Stimulated activated CD4-positive, alpha-beta T cell treated with anti-CD3 and anti-CD28 coated beads, Interleukin-2, amount 100 ng/mL, for 4 hours (primary cell): ENCODE data around the gene ARMH1.

Experiments
- DNase-seq: peaks from one replicate; pipeline ENCODE4 v3.0.0-alpha.2; 2020; ENCODE audit warnings: low read depth

The ARMH1 gene

GRCh38 chr1:44670751-44671640 is 3.5 kb upstream of the ARMH1 start:
- no peak for DNase-seq

- no peak for DNase-seq
Measured at GRCh38 chr1:44672254-44672955, 2.1 kb upstream of the ARMH1 start.

- no peak for DNase-seq
Measured at GRCh38 chr1:44672961-44673674, 1.4 kb upstream of the ARMH1 start.

- no peak for DNase-seq
Measured at GRCh38 chr1:44673675-44674112, 820 bp upstream of the ARMH1 start.

GRCh38 chr1:44675186-44675585 is 672 bp downstream of the ARMH1 start:
- no peak for DNase-seq

- no peak for DNase-seq
Measured at GRCh38 chr1:44676484-44677200, 2.1 kb downstream of the ARMH1 start.

GRCh38 chr1:44677201-44677766 is 2.8 kb downstream of the ARMH1 start:
- DNase-seq: no peak

- DNase-seq: no peak
Measured at GRCh38 chr1:44678120-44678519, 3.6 kb downstream of the ARMH1 start.

- DNase-seq: no peak
Measured at GRCh38 chr1:44678626-44679025, 4.1 kb downstream of the ARMH1 start.

GRCh38 chr1:44679468-44679867 is 5.0 kb downstream of the ARMH1 start:
- no peak for DNase-seq

GRCh38 chr1:44681905-44682882 is 7.7 kb downstream of the ARMH1 start:
- DNase-seq: no peak

- no peak for DNase-seq
Measured at GRCh38 chr1:44682883-44683265, 8.4 kb downstream of the ARMH1 start.

- DNase-seq: no peak
Measured at GRCh38 chr1:44684525-44684924, 10.0 kb downstream of the ARMH1 start.

- DNase-seq: no peak
Measured at GRCh38 chr1:44685218-44685617, 10.7 kb downstream of the ARMH1 start.

- no peak for DNase-seq
Measured at GRCh38 chr1:44685881-44686280, 11.4 kb downstream of the ARMH1 start.

GRCh38 chr1:44688760-44689446 is 14.4 kb downstream of the ARMH1 start:
- DNase-seq: no peak

- DNase-seq: no peak
Measured at GRCh38 chr1:44689447-44689765, 14.9 kb downstream of the ARMH1 start.

GRCh38 chr1:44693159-44693558 is 18.6 kb downstream of the ARMH1 start:
- no peak for DNase-seq

GRCh38 chr1:44693900-44694299 is 19.4 kb downstream of the ARMH1 start:
- no peak for DNase-seq

GRCh38 chr1:44694863-44695478 is 20.5 kb downstream of the ARMH1 start:
- no peak for DNase-seq
